ENCODE measurements around the gene RALGPS2. TPM values are rescaled to one million over a fixed set of nuclear protein-coding genes. Genes with fewer than 3 reads are reported as not detected.

The RALGPS2 gene
- total RNA-seq, 1 experiment from 2014 or later, result 21.4 TPM

- H3K27ac ChIP-seq, result no peak overlapping the region
- no peaks in the 10 kb centered on the region for H3K36me3 ChIP-seq
- H3K4me3 ChIP-seq, result no peak overlapping the region
- DNase-seq (ENCODE audit: low read depth in 1 of 2, low spot score in 2 of 2), result no peak
- no peaks in the 10 kb centered on the region for H3K27me3 ChIP-seq (replicated peaks)
- no peaks in the 10 kb centered on the region for H3K9me3 ChIP-seq (replicated peaks)
- no peaks in the 10 kb centered on the region for H3K4me1 ChIP-seq (replicated peaks)
These were observed 230.4 kb downstream of the RALGPS2 start for GRCh38 chr1:178955391-178955954.

- no peaks in the 10 kb centered on the region for H3K4me1 ChIP-seq (replicated peaks)
- H3K9me3 ChIP-seq (replicated peaks), result no peaks in the 10 kb centered on the region
- no peak overlapping the region for H3K4me3 ChIP-seq
These were observed 233.4 kb downstream of the RALGPS2 start for GRCh38 chr1:178958491-178958890.

GRCh38 chr1:178959543-178960460, 234.8 kb downstream of the RALGPS2 start:
- no peak overlapping the region for H3K4me3 ChIP-seq

More at GRCh38 chr1:178958491-178958890, 233.4 kb downstream of the RALGPS2 start:
- Histone ChIP-seq H3K27ac (no peak overlapping the region), H3K27me3 (replicated peaks) (no peaks in the 10 kb centered on the region), H3K36me3 (no peaks in the 10 kb centered on the region)
- peak in 1 of 2 experiments; percentile 20 for DNase-seq (ENCODE audit: low read depth in 1 of 2, low spot score in 2 of 2)

GRCh38 chr1:178960482-178961240, 235.6 kb downstream of the RALGPS2 start:
- Histone ChIP-seq H3K27me3 (replicated peaks) (no peaks in the 10 kb centered on the region), H3K4me1 (replicated peaks) (no peaks in the 10 kb centered on the region), H3K27ac (no peak overlapping the region), H3K36me3 (no peaks in the 10 kb centered on the region), H3K4me3 (no peak overlapping the region), H3K9me3 (replicated peaks) (no peaks in the 10 kb centered on the region)
- peak in 1 of 2 experiments; percentile 30 for DNase-seq (ENCODE audit: low read depth in 1 of 2, low spot score in 2 of 2)

More at GRCh38 chr1:178959543-178960460, 234.8 kb downstream of the RALGPS2 start:
- no peaks in the 10 kb centered on the region for H3K27me3 ChIP-seq (replicated peaks)
- no peak overlapping the region for H3K27ac ChIP-seq
- no peaks in the 10 kb centered on the region for H3K9me3 ChIP-seq (replicated peaks)
- no peaks in the 10 kb centered on the region for H3K4me1 ChIP-seq (replicated peaks)
- DNase-seq (ENCODE audit: low read depth in 1 of 2, low spot score in 2 of 2), result peak in 1 of 2 experiments; percentile 22
- H3K36me3 ChIP-seq, result no peaks in the 10 kb centered on the region

GRCh38 chr1:178961331-178961730, 236.3 kb downstream of the RALGPS2 start:
- peak in 1 of 2 experiments; percentile 21 for DNase-seq (ENCODE audit: low read depth in 1 of 2, low spot score in 2 of 2)
- Histone ChIP-seq H3K9me3 (replicated peaks) (no peaks in the 10 kb centered on the region), H3K27me3 (replicated peaks) (no peaks in the 10 kb centered on the region), H3K4me1 (replicated peaks) (no peaks in the 10 kb centered on the region), H3K4me3 (no peak overlapping the region), H3K36me3 (no peaks in the 10 kb centered on the region), H3K27ac (no peak overlapping the region)

- peak in 1 of 2 experiments; percentile 5 for DNase-seq (ENCODE audit: low read depth in 1 of 2, low spot score in 2 of 2)
- no peaks in the 10 kb centered on the region for H3K9me3 ChIP-seq (replicated peaks)
- no peak overlapping the region for H3K27ac ChIP-seq
- H3K36me3 ChIP-seq, result no peaks in the 10 kb centered on the region
- H3K27me3 ChIP-seq (replicated peaks), result no peaks in the 10 kb centered on the region
- no peaks in the 10 kb centered on the region for H3K4me1 ChIP-seq (replicated peaks)
- no peak overlapping the region for H3K4me3 ChIP-seq
These were observed 236.8 kb downstream of the RALGPS2 start for GRCh38 chr1:178961868-178962267.

GRCh38 chr1:178962853-178963711, 238.0 kb downstream of the RALGPS2 start:
- H3K9me3 ChIP-seq (replicated peaks), result no peaks in the 10 kb centered on the region
- H3K4me3 ChIP-seq, result no peak overlapping the region
- H3K4me1 ChIP-seq (replicated peaks), result no peaks in the 10 kb centered on the region
- DNase-seq (ENCODE audit: low read depth in 1 of 2, low spot score in 2 of 2), result peak in 1 of 2 experiments; percentile 24
- H3K27ac ChIP-seq, result no peak overlapping the region
- H3K27me3 ChIP-seq (replicated peaks), result no peaks in the 10 kb centered on the region
- H3K36me3 ChIP-seq, result no peaks in the 10 kb centered on the region

DNA sequence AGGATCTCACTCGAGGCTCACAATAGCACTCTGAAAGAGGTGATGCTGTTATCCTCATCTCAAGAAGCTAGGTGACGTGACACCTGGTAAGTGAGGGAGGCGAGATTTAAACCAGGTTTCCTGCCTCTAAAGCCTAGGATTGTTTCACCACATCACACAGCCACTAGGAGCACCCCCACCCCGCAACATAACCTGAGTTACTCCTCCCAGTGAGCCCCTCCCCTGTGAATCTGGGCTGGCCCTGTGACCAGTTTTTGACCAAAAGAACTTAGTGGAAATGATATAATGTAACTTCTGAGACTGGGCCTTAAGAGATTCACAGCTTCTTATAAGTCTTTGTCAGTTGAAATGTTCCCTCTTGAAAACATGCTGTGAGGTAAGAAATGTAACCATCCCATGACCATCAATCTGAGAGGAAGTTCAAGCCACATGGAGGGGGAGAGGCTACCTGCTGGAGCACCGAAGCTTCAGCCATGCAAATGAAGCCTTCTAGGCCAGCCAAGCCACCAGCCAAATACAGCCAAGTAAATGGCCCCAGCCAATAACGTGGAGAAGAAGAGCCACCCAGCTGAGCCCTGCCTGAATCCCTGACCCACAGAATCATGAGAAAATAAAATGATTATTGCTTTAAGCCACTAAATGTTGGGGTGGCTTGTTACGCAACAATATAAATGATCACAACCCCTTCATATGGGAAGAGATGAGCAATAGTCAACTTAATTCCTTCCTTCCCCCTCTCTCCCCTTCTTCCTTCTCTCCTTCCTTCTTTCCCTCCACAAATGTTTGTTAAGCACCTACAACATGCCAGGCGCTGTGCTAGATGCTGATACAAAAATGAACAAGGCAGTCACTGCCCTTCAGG, 239.7 kb downstream of the RALGPS2 start:
- H3K4me3 ChIP-seq, result no peak overlapping the region
- DNase-seq (ENCODE audit: low read depth in 1 of 2, low spot score in 2 of 2), result peak in 1 of 2 experiments; percentile 27
- no peaks in the 10 kb centered on the region for H3K4me1 ChIP-seq (replicated peaks)
- no peaks in the 10 kb centered on the region for H3K27me3 ChIP-seq (replicated peaks)
- H3K9me3 ChIP-seq (replicated peaks), result no peaks in the 10 kb centered on the region
- H3K27ac ChIP-seq, result no peak overlapping the region
- no peaks in the 10 kb centered on the region for H3K36me3 ChIP-seq

DNA sequence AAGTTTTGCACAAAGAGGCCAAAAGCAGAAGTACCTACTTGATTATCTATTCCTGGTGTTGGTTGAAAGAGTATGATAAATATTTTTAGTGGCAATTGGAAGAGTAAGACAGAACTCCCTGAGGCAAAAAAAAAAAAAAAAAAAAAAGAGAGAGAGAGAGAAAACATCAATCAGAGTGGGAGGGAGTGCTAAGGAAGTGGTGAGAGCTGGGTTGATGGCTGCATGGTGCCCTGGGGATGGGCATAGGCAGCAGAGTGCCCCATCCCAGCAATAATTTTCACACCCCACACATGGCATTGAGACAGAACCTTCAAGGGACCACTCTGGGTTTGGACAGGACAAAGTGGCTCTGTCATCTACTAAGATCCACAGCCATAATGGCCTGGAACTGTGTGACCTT, 241.3 kb downstream of the RALGPS2 start:
- Histone ChIP-seq H3K36me3 (no peaks in the 10 kb centered on the region), H3K27me3 (replicated peaks) (no peaks in the 10 kb centered on the region), H3K4me3 (no peak overlapping the region), H3K27ac (no peak overlapping the region), H3K4me1 (replicated peaks) (no peaks in the 10 kb centered on the region), H3K9me3 (replicated peaks) (no peaks in the 10 kb centered on the region)
- DNase-seq (ENCODE audit: low read depth in 1 of 2, low spot score in 2 of 2), result peak in 1 of 2 experiments; percentile 21

- Histone ChIP-seq H3K4me1 (replicated peaks) (no peaks in the 10 kb centered on the region), H3K27ac (no peak overlapping the region), H3K27me3 (replicated peaks) (no peaks in the 10 kb centered on the region), H3K4me3 (no peak overlapping the region), H3K9me3 (replicated peaks) (no peaks in the 10 kb centered on the region), H3K36me3 (no peaks in the 10 kb centered on the region)
- DNase-seq (ENCODE audit: low read depth in 1 of 2, low spot score in 2 of 2), result peak in 1 of 2 experiments; percentile 31
These were observed 244.4 kb downstream of the RALGPS2 start for GRCh38 chr1:178969226-178969987.

- Histone ChIP-seq H3K36me3 (no peaks in the 10 kb centered on the region), H3K27me3 (replicated peaks) (no peaks in the 10 kb centered on the region), H3K4me3 (no peak overlapping the region), H3K27ac (no peak overlapping the region), H3K9me3 (replicated peaks) (no peaks in the 10 kb centered on the region), H3K4me1 (replicated peaks) (no peaks in the 10 kb centered on the region)
- peak in 1 of 2 experiments; percentile 26 for DNase-seq (ENCODE audit: low read depth in 1 of 2, low spot score in 2 of 2)
These were observed 245.1 kb downstream of the RALGPS2 start for GRCh38 chr1:178970184-178970583.
